GM18868 (cell line): ENCODE measurements around the gene MRPL28.
"Not testable (repeated sequence)": the region's sequence is repeated elsewhere in the genome, so short reads cannot be mapped to it uniquely, and the experiment has no call there.

Experiments
- ATAC-seq: cut with Tn5 transposase; IDR thresholded peaks from one replicate; pipeline ENCODE4 v1.9.1; 2021; ENCODE audit warnings: mild to moderate bottlenecking, moderate library complexity; ENCODE audit not compliant: unreplicated experiment

The MRPL28 gene

GRCh38 chr16:373848-374615 lies 3.7 kb upstream of the MRPL28 start:
- no peak for ATAC-seq

- ATAC-seq = no peak
Observed at GRCh38 chr16:373020-373598, 2.8 kb upstream of the MRPL28 start.

- no peak for ATAC-seq
Observed at GRCh38 chr16:372302-372983, 2.1 kb upstream of the MRPL28 start.

GRCh38 chr16:371515-372301 lies 1.4 kb upstream of the MRPL28 start:
- no peak for ATAC-seq

- ATAC-seq = no peak
Observed at GRCh38 chr16:370979-371514, 709 bp upstream of the MRPL28 start.

GRCh38 chr16:369866-370436 lies 387 bp downstream of the MRPL28 start:
- ATAC-seq = no peak

GRCh38 chr16:369275-369865 lies 968 bp downstream of the MRPL28 start:
- no peak for ATAC-seq

GRCh38 chr16:368388-369158 lies 1.8 kb downstream of the MRPL28 start:
- no peak for ATAC-seq

- ATAC-seq = no peak
Observed at GRCh38 chr16:367333-367903, 2.9 kb downstream of the MRPL28 start.

- ATAC-seq = no peak
Observed at GRCh38 chr16:366476-366875, 3.9 kb downstream of the MRPL28 start.

GRCh38 chr16:364595-365491 lies 5.5 kb downstream of the MRPL28 start:
- no peak for ATAC-seq

- ATAC-seq = no peak
Observed at GRCh38 chr16:363766-364490, 6.4 kb downstream of the MRPL28 start.

- ATAC-seq = no peak
Observed at GRCh38 chr16:363110-363765, 7.1 kb downstream of the MRPL28 start.

GRCh38 chr16:362702-362999 lies 7.7 kb downstream of the MRPL28 start:
- ATAC-seq = not testable (repeated sequence)

- ATAC-seq = no peak
Observed at GRCh38 chr16:361872-362701, 8.3 kb downstream of the MRPL28 start.

GRCh38 chr16:361341-361871 lies 8.9 kb downstream of the MRPL28 start:
- no peak for ATAC-seq
